Right atrium auricular region (tissue), 2 donors: ENCODE data around the gene GALNT5. TPM values are rescaled to one million over a fixed set of nuclear protein-coding genes. Genes with fewer than 3 reads are reported as not detected.

ENCODE experiments used
- DNase-seq: peaks from one replicate; pipeline ENCODE4 v3.0.0-alpha.2; 2019; ENCODE audit warnings: low spot score
- H3K27ac ChIP-seq, 2 donors: fragments of 200-600 bp; sonication (generic); 1 replicate in 1 of 2; 2 replicates in 1 of 2; pipeline ENCODE4 v1.5.1; 2016 to 2019
- H3K27me3 ChIP-seq, 2 donors: fragments of 200-600 bp; sonication (generic); one replicate each; pipeline versions ENCODE4 v1.5.1 to v1.6.0; 2017 to 2019
- H3K36me3 ChIP-seq: fragments of 200-600 bp; sonication (generic); one replicate; pipeline ENCODE4 v1.5.1; 2016
- H3K4me1 ChIP-seq, 2 donors: fragments of 200-600 bp; sonication (generic); one replicate each; pipeline versions ENCODE4 v1.5.1 to v1.6.0; 2017 to 2019
- H3K4me3 ChIP-seq, 2 donors: fragments of 200-600 bp; sonication (generic); 1 replicate in 1 of 2; 2 replicates in 1 of 2; pipeline ENCODE4 v1.5.1; 2017 to 2019; ENCODE audit warnings: mild to moderate bottlenecking in 1 of 2, moderate library complexity in 1 of 2
- H3K9me3 ChIP-seq, 2 donors: fragments of 200-600 bp; sonication (generic); one replicate each; pipeline ENCODE4 v1.5.1; 2019
- total RNA-seq, 2 donors: library from RNA; depleted of rRNA; stranded (reverse); fragments of >200 nt; gene quantifications; one replicate each; pipeline ENCODE4 v1.1.0, GENCODE V29; 2016
- TF ChIP-seq, protein P1 (sequence below), 2 donors: fragments of 200-600 bp; sonication (generic); IDR thresholded peaks; one replicate each; pipeline ENCODE4 v1.5.1; 2019; ENCODE audit warnings: antibody characterized with exemption in 2 of 2

The GALNT5 gene
- total RNA-seq, 2 donors from 2014 or later: 0.20 to 0.67 TPM

DNA sequence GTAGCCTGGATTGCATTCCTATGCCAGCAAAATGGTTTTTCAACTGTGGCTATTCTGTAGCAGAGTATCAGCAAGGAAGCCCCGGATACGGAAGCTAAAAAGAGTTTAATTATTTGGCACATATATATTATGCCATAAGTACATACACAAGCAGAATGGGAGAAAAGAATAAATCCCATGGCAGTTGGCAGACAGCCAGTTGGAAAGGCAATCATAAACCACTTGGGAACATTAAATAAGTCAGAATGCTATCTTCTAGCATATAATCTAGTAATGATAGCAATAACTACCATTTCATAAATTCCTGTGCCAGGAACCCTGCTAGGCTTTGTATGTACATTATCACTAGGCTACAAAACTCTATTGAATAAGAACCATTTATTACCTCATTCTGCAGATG is 26.0 kb downstream of the GALNT5 start:
- Histone ChIP-seq H3K27me3 (no peaks in the 10 kb centered on the region), H3K9me3 (no peaks in the 10 kb centered on the region), H3K4me3 (no peak overlapping the region), H3K27ac (no peak overlapping the region), H3K4me1 (no peaks in the 10 kb centered on the region), H3K36me3 (no peaks in the 10 kb centered on the region)
- TF ChIP-seq, protein P1, sequence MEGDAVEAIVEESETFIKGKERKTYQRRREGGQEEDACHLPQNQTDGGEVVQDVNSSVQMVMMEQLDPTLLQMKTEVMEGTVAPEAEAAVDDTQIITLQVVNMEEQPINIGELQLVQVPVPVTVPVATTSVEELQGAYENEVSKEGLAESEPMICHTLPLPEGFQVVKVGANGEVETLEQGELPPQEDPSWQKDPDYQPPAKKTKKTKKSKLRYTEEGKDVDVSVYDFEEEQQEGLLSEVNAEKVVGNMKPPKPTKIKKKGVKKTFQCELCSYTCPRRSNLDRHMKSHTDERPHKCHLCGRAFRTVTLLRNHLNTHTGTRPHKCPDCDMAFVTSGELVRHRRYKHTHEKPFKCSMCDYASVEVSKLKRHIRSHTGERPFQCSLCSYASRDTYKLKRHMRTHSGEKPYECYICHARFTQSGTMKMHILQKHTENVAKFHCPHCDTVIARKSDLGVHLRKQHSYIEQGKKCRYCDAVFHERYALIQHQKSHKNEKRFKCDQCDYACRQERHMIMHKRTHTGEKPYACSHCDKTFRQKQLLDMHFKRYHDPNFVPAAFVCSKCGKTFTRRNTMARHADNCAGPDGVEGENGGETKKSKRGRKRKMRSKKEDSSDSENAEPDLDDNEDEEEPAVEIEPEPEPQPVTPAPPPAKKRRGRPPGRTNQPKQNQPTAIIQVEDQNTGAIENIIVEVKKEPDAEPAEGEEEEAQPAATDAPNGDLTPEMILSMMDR (IDR thresholded peaks at IDR 0.05): no peak
- no peak for DNase-seq

DNA sequence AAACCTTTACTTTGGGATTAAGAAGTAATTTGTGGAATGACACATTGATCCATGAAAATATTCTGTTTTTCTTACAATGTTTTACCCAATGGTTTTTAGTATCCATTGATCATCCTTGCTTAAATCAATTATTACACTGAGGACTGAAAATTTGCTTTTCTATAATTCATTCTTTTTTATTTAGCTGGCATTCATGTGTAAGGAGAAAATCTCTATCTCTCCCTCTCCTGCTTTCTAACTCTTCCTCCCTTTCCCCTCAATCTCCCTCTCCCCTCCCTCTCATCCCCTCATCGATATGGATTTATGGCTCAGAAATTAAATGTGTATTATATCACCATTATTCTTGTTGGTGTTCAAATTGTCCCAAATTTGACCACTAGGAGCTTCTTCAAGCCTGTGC is 29.7 kb downstream of the GALNT5 start:
- TF ChIP-seq, protein P1 (IDR thresholded peaks at IDR 0.05): no peak
- Histone ChIP-seq H3K36me3 (no peaks in the 10 kb centered on the region), H3K9me3 (no peaks in the 10 kb centered on the region), H3K27ac (no peak overlapping the region), H3K27me3 (no peaks in the 10 kb centered on the region), H3K4me1 (no peaks in the 10 kb centered on the region), H3K4me3 (no peak overlapping the region)
- DNase-seq: no peak

DNA sequence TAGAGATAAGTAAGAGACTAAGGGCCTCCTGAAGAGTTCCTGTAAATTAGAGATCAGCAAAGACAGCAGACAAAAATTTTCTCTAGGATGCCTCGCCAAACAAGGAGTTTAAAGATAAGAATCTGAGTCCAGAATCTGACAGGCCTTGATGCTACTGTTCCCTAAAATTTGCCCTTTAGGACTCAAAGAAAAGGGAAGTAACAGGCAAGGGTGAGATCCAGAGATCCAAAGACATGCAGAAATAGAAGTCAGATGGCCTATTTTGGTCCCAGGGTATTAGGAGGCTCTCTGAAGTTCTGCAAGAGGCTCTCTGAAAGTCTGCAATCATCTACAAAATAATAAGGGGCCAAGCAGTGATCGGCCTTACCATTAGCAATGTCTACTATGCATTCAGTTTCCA is 33.0 kb downstream of the GALNT5 start:
- Histone ChIP-seq H3K36me3 (no peaks in the 10 kb centered on the region), H3K4me1 (no peaks in the 10 kb centered on the region)
- DNase-seq: no peak

DNA sequence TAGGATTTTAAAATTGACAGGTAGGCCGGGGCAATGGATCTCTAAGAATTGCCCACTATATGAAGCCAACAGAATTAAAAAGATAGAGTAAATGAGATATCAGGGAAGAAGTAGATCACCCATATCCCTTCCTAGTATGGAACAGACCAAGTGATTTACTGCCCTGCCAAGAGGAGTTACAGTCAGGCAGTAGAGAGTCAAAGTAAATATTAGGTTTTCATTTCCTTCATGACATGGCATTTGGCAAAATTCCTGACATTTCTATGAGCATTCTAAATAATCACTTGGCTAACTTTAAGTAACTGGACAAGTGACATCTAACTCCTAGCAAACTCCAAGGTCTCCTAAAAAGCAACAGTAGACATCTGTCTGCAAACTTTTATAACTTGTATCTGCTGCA is 33.5 kb downstream of the GALNT5 start:
- no peak overlapping the region for H3K27ac ChIP-seq
- no peaks in the 10 kb centered on the region for H3K9me3 ChIP-seq
- no peaks in the 10 kb centered on the region for H3K36me3 ChIP-seq
- H3K27me3 ChIP-seq: no peaks in the 10 kb centered on the region
- DNase-seq: no peak
- H3K4me3 ChIP-seq: no peak overlapping the region
- H3K4me1 ChIP-seq: no peaks in the 10 kb centered on the region
- TF ChIP-seq, protein P1 (IDR thresholded peaks at IDR 0.05): no peak

More for the DNA sequence above, 33.0 kb downstream of the GALNT5 start:
- Histone ChIP-seq H3K27ac (no peak overlapping the region), H3K27me3 (no peaks in the 10 kb centered on the region), H3K9me3 (no peaks in the 10 kb centered on the region), H3K4me3 (no peak overlapping the region)
- TF ChIP-seq, protein P1 (IDR thresholded peaks at IDR 0.05): no peak

DNA sequence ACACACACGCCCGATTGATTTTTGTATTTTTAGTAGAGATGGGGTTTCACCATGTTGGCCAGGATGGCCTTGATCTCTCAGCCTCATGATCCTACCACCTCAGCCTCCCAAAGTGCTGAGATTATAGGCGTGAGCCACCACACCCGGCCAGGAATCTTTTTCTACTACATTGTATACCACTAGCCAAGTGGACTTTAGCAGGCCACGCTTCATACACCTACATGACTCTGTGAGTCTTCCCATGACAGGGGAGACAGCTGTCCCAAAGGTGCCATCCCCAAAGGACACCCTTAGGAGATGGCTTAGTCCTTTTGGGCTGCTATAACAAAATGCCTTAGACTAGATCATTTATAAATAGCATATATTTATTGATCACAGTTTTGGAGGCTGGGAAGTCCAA is 35.3 kb downstream of the GALNT5 start:
- TF ChIP-seq, protein P1 (IDR thresholded peaks at IDR 0.05): no peak
- H3K9me3 ChIP-seq: no peaks in the 10 kb centered on the region
- H3K27me3 ChIP-seq: no peaks in the 10 kb centered on the region
- no peak overlapping the region for H3K27ac ChIP-seq
- no peak overlapping the region for H3K4me3 ChIP-seq
- no peaks in the 10 kb centered on the region for H3K4me1 ChIP-seq
- H3K36me3 ChIP-seq: no peaks in the 10 kb centered on the region
- no peak for DNase-seq

DNA sequence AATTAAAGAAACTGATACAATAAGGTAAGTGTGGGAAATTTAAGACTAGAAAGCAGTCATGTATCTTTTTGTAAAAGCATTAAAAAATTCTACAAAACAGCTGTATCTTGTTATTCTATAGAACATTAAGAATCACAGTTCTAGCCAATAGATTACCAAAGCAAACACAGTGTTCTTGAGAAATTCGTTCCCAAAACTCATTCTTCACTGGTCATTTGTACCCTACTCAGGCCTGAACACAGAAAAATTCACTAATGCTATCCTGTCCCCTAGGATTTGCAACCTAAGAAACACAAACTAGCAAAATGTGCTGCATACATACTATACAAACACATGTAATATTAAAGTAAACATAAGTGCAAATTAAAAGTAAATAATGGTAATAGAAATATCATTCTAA is 39.0 kb downstream of the GALNT5 start:
- DNase-seq: no peak
- H3K4me3 ChIP-seq: no peak overlapping the region
- no peak overlapping the region for H3K27ac ChIP-seq
- H3K4me1 ChIP-seq: no peaks in the 10 kb centered on the region
- no peaks in the 10 kb centered on the region for H3K27me3 ChIP-seq
- no peaks in the 10 kb centered on the region for H3K36me3 ChIP-seq
- H3K9me3 ChIP-seq: no peaks in the 10 kb centered on the region
- TF ChIP-seq, protein P1 (IDR thresholded peaks at IDR 0.05): no peak
